BJ (cell line): ENCODE measurements around the gene SPATA6. TPM values are rescaled to one million over a fixed set of nuclear protein-coding genes. Genes with fewer than 3 reads are reported as not detected.
"Not testable (repeated sequence)": the region's sequence is repeated elsewhere in the genome, so short reads cannot be mapped to it uniquely, and the experiment has no call there.

Source experiments
- CTCF ChIA-PET: fragments of 350-600 bp; formaldehyde crosslinking; extraction: SDS; loops from one replicate; lab custom pipeline; 2021; ENCODE audit warnings: antibody characterized with exemption, inconsistent platforms; lab: Yijun Ruan, JAX
- POLR2A ChIA-PET: fragments of 300-600 bp; sonication (Branson Sonifier 250); formaldehyde crosslinking; extraction: SDS; loops from one replicate; lab custom pipeline; 2021; ENCODE audit warnings: antibody characterized with exemption; lab: Charles Lee
- DNase-seq: peaks from one replicate; pipeline ENCODE4 v3.0.0-alpha.2; 2011; ENCODE audit warnings: low read depth
- H3K27me3 ChIP-seq: 2 replicates; pipeline ENCODE4 v1.6.0; 2011; ENCODE audit warnings: low read length; ENCODE audit not compliant: control insufficient read depth, insufficient read depth
- H3K36me3 ChIP-seq: 2 replicates; pipeline ENCODE4 v1.5.1; 2011; ENCODE audit warnings: low read length; ENCODE audit not compliant: control insufficient read depth, insufficient read depth
- H3K4me3 ChIP-seq: 2 replicates; pipeline ENCODE4 v1.5.1; 2011; ENCODE audit warnings: low read depth, mild to moderate bottlenecking, control low read depth, low read length
- CTCF ChIP-seq: IDR thresholded peaks from 2 replicates; pipeline ENCODE4 v1.5.1; 2011; ENCODE audit warnings: low read depth, mild to moderate bottlenecking, control low read depth, inconsistent platforms, low read length, moderate library complexity; ENCODE audit not compliant: insufficient read depth
- polyA plus RNA-seq: library from polyadenylated mRNA; depleted of rRNA; stranded (reverse); fragments of >200 nt; gene quantifications from 2 replicates; pipeline ENCODE4 v1.2.3, GENCODE V29; 2011

Gene SPATA6
- polyA plus RNA-seq, 1 experiment, result 1.6 TPM

GRCh38 chr1:48302652-48303051 lies 169.4 kb downstream of the SPATA6 start:
- H3K4me3 ChIP-seq, result no peak overlapping the region
- H3K27me3 ChIP-seq, result no peaks in the 10 kb centered on the region
- CTCF ChIA-PET, result no interaction called here
- DNase-seq, result no peak
- TF ChIP-seq CTCF, result no peak
- no peaks in the 10 kb centered on the region for H3K36me3 ChIP-seq
- POLR2A ChIA-PET, result no interaction called here

GRCh38 chr1:48294656-48295055 lies 177.3 kb downstream of the SPATA6 start:
- ChIA-PET CTCF (no interaction called here), POLR2A (no interaction called here)
- no peak for DNase-seq
- H3K4me3 ChIP-seq, result no peak overlapping the region
- no peak for TF ChIP-seq CTCF
- no peaks in the 10 kb centered on the region for H3K36me3 ChIP-seq
- no peaks in the 10 kb centered on the region for H3K27me3 ChIP-seq

- POLR2A ChIA-PET, H3K36me3 ChIP-seq, H3K4me3 ChIP-seq, H3K27me3 ChIP-seq, DNase-seq, CTCF ChIA-PET: not testable (repeated sequence)
Measured at GRCh38 chr1:48294094-48294493, 177.9 kb downstream of the SPATA6 start.

- Histone ChIP-seq H3K27me3 (no peaks in the 10 kb centered on the region), H3K36me3 (no peaks in the 10 kb centered on the region), H3K4me3 (no peak overlapping the region)
- no peak for TF ChIP-seq CTCF
- ChIA-PET POLR2A (no interaction called here), CTCF (no interaction called here)
- DNase-seq, result no peak
Measured at GRCh38 chr1:48292706-48293105, 179.3 kb downstream of the SPATA6 start.

- no peak for TF ChIP-seq CTCF
- DNase-seq, result no peak
- POLR2A ChIA-PET, result no interaction called here
Measured at GRCh38 chr1:48291421-48291820, 180.6 kb downstream of the SPATA6 start.

GRCh38 chr1:48285525-48285924 lies 186.5 kb downstream of the SPATA6 start:
- ChIA-PET POLR2A (no interaction called here), CTCF (no interaction called here)
- no peak for TF ChIP-seq CTCF
- no peaks in the 10 kb centered on the region for H3K27me3 ChIP-seq
- no peaks in the 10 kb centered on the region for H3K36me3 ChIP-seq
- DNase-seq, result no peak
- H3K4me3 ChIP-seq, result no peak overlapping the region

More at GRCh38 chr1:48291421-48291820, 180.6 kb downstream of the SPATA6 start:
- CTCF ChIA-PET, result no interaction called here
- H3K4me3 ChIP-seq, result no peak overlapping the region
- H3K36me3 ChIP-seq, result no peaks in the 10 kb centered on the region
- no peaks in the 10 kb centered on the region for H3K27me3 ChIP-seq

- POLR2A ChIA-PET, H3K27me3 ChIP-seq, H3K4me3 ChIP-seq, DNase-seq, CTCF ChIA-PET, H3K36me3 ChIP-seq: not testable (repeated sequence)
Measured at GRCh38 chr1:48284696-48285420, 187.1 kb downstream of the SPATA6 start.

- DNase-seq, CTCF ChIA-PET, H3K27me3 ChIP-seq, POLR2A ChIA-PET, H3K4me3 ChIP-seq, H3K36me3 ChIP-seq: not testable (repeated sequence)
Measured at GRCh38 chr1:48282329-48282728, 189.7 kb downstream of the SPATA6 start.
